ENCODE results near the gene ERBIN.
A peak's percentile ranks its signal among the peaks of the same experiment; 100 is the strongest.
"Not testable (repeated sequence)": the region's sequence is repeated elsewhere in the genome, so short reads cannot be mapped to it uniquely, and the experiment has no call there.

The ERBIN gene

GRCh38 chr5:65916066-65916465, 10.3 kb upstream of the ERBIN start:
- no peak for DNase-seq (ENCODE audit: low spot score)

- DNase-seq (ENCODE audit: low spot score), result no peak
Measured at GRCh38 chr5:65916636-65917035, 9.7 kb upstream of the ERBIN start.

GRCh38 chr5:65919773-65920172, 6.6 kb upstream of the ERBIN start:
- DNase-seq (ENCODE audit: low spot score), result no peak

GRCh38 chr5:65923339-65923738, 3.0 kb upstream of the ERBIN start:
- no peak for DNase-seq (ENCODE audit: low spot score)

- no peak for DNase-seq (ENCODE audit: low spot score)
Measured at GRCh38 chr5:65924366-65925043, 1.9 kb upstream of the ERBIN start.

GRCh38 chr5:65925044-65925600, 1.3 kb upstream of the ERBIN start:
- peak; percentile 47 for DNase-seq (ENCODE audit: low spot score)

GRCh38 chr5:65925601-65926275, 637 bp upstream of the ERBIN start:
- DNase-seq (ENCODE audit: low spot score), result peak; percentile 80

GRCh38 chr5:65926893-65927292, 518 bp downstream of the ERBIN start:
- DNase-seq (ENCODE audit: low spot score), result peak; percentile 64

- peak; percentile 81 for DNase-seq (ENCODE audit: low spot score)
Measured at GRCh38 chr5:65927503-65928321, 1.3 kb downstream of the ERBIN start.

GRCh38 chr5:65928322-65928752, 2.0 kb downstream of the ERBIN start:
- peak; percentile 58 for DNase-seq (ENCODE audit: low spot score)

- peak; percentile 21 for DNase-seq (ENCODE audit: low spot score)
Measured at GRCh38 chr5:65928860-65929259, 2.5 kb downstream of the ERBIN start.

GRCh38 chr5:65932676-65933075, 6.3 kb downstream of the ERBIN start:
- no peak for DNase-seq (ENCODE audit: low spot score)

- no peak for DNase-seq (ENCODE audit: low spot score)
Measured at GRCh38 chr5:65933295-65933694, 6.9 kb downstream of the ERBIN start.

GRCh38 chr5:65938256-65938655, 11.9 kb downstream of the ERBIN start:
- DNase-seq (ENCODE audit: low spot score), result no peak

- no peak for DNase-seq (ENCODE audit: low spot score)
Measured at GRCh38 chr5:65943771-65944170, 17.4 kb downstream of the ERBIN start.

- DNase-seq (ENCODE audit: low spot score), result no peak
Measured at GRCh38 chr5:65946198-65946745, 19.9 kb downstream of the ERBIN start.

GRCh38 chr5:65948115-65948747, 21.9 kb downstream of the ERBIN start:
- no peak for DNase-seq (ENCODE audit: low spot score)

GRCh38 chr5:65951330-65951729, 25.0 kb downstream of the ERBIN start:
- no peak for DNase-seq (ENCODE audit: low spot score)

- DNase-seq (ENCODE audit: low spot score), result no peak
Measured at GRCh38 chr5:65952259-65952658, 25.9 kb downstream of the ERBIN start.

- no peak for DNase-seq (ENCODE audit: low spot score)
Measured at GRCh38 chr5:65954200-65954599, 27.8 kb downstream of the ERBIN start.

- no peak for DNase-seq (ENCODE audit: low spot score)
Measured at GRCh38 chr5:65955746-65956145, 29.4 kb downstream of the ERBIN start.

GRCh38 chr5:65957703-65958102, 31.3 kb downstream of the ERBIN start:
- not testable (repeated sequence) for DNase-seq (ENCODE audit: low spot score)

Measured in hematopoietic multipotent progenitor cell treated with erythropoietin and hydrocortisone succinate and interleukin-3 and kit ligand, for 17 days (in vitro differentiated cells).